ENCODE measurements around the gene MYH9.

MYH9 gene

GRCh38 chr22:36299911-36300310 is 87.9 kb downstream of the MYH9 start:
- ChIA-PET CTCF (interaction anchor here (1.4 to 3.3 kb wide), 2 partner anchors 171 to 187 kb away, joined by 5 to 36 read pairs (median 11); no protein-coding TSS in a partner anchor), POLR2A (no interaction called here)
- TF ChIP-seq ELF4 (IDR thresholded peaks at IDR 0.05) (no peak), NFRKB (IDR thresholded peaks at IDR 0.05) (no peak), L3MBTL2 (conservative IDR thresholded peaks at IDR 0.05) (no peak), ZNF384 (IDR thresholded peaks at IDR 0.05) (no peak), SP1 (IDR thresholded peaks at IDR 0.05) (no peak), HDGF (IDR thresholded peaks at IDR 0.05; ENCODE audit: borderline replicate concordance) (no peak), FOXK2 (IDR thresholded peaks at IDR 0.05) (no peak), FOXM1 (IDR thresholded peaks at IDR 0.05; ENCODE audit: borderline replicate concordance) (no peak), BHLHE40 (IDR thresholded peaks at IDR 0.05; ENCODE audit: borderline replicate concordance) (no peak), CTBP1 (IDR thresholded peaks at IDR 0.05; ENCODE audit: borderline replicate concordance) (no peak), TARDBP (IDR thresholded peaks at IDR 0.05) (no peak), FOXA1 (IDR thresholded peaks at IDR 0.05) (no peak), SUZ12 (IDR thresholded peaks at IDR 0.05) (no peak), PKNOX1 (IDR thresholded peaks at IDR 0.05) (no peak), ARNT (IDR thresholded peaks at IDR 0.05) (no peak), LEF1 (IDR thresholded peaks at IDR 0.05; ENCODE audit: borderline replicate concordance) (no peak)
- no peak for DNase-seq (ENCODE audit: extremely low spot score)

GRCh38 chr22:36299295-36299694 is 88.5 kb downstream of the MYH9 start:
- TF ChIP-seq ZNF384 (IDR thresholded peaks at IDR 0.05) (no peak), SUZ12 (IDR thresholded peaks at IDR 0.05) (no peak), LEF1 (IDR thresholded peaks at IDR 0.05; ENCODE audit: borderline replicate concordance) (no peak)
- ChIA-PET POLR2A (no interaction called here), CTCF (interaction anchor here (2.5 kb wide), 1 partner anchor 171 kb away, joined by 11 read pairs; no protein-coding TSS in a partner anchor)
- DNase-seq (ENCODE audit: extremely low spot score) = no peak

DNA sequence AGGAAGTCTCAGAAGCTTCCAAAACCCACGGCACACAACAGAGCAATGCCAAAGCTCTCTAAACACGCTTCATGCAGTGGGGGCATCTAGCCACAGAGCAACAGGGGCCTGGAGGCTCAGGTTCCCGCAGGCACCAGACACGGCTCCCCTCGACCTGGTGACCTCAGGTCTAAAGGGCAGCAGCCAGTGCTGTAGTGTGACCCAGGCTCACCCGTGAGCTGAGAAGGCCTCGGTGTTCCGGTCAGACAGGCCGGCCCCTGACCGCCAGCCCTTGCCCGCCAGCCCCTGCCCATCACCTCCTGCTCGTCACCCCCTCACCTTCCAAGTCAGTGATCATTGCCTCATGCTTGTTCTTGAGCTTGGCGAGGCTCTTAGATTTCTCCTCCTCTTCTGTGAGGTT is 89.2 kb downstream of the MYH9 start:
- CTCF ChIA-PET = interaction anchor here (2.5 kb wide), 1 partner anchor 172 kb away, joined by 11 read pairs; no protein-coding TSS in a partner anchor
- no peak for DNase-seq (ENCODE audit: extremely low spot score)
- POLR2A ChIA-PET = no interaction called here
- TF ChIP-seq FOXA1 (IDR thresholded peaks at IDR 0.05) (no peak), TARDBP (IDR thresholded peaks at IDR 0.05) (no peak), HDGF (IDR thresholded peaks at IDR 0.05; ENCODE audit: borderline replicate concordance) (no peak), ELF4 (IDR thresholded peaks at IDR 0.05) (no peak), SP1 (IDR thresholded peaks at IDR 0.05) (no peak), FOXK2 (IDR thresholded peaks at IDR 0.05) (no peak), PKNOX1 (IDR thresholded peaks at IDR 0.05) (no peak), ARNT (IDR thresholded peaks at IDR 0.05) (no peak)

- CTCF ChIA-PET = interaction anchor here (2.5 kb wide), 1 partner anchor 173 kb away, joined by 11 read pairs; no protein-coding TSS in a partner anchor
- no peak for TF ChIP-seq LEF1 (IDR thresholded peaks at IDR 0.05; ENCODE audit: borderline replicate concordance)
- no peak for TF ChIP-seq SUZ12 (IDR thresholded peaks at IDR 0.05)
- no peak for TF ChIP-seq FOXA1 (IDR thresholded peaks at IDR 0.05)
- TF ChIP-seq ELF4 (IDR thresholded peaks at IDR 0.05) = no peak
- no peak for TF ChIP-seq ARNT (IDR thresholded peaks at IDR 0.05)
- TF ChIP-seq HDGF (IDR thresholded peaks at IDR 0.05; ENCODE audit: borderline replicate concordance) = no peak
- TF ChIP-seq NFRKB (IDR thresholded peaks at IDR 0.05) = no peak
- TF ChIP-seq FOXM1 (IDR thresholded peaks at IDR 0.05; ENCODE audit: borderline replicate concordance) = no peak
- TF ChIP-seq PKNOX1 (IDR thresholded peaks at IDR 0.05) = no peak
- TF ChIP-seq ZNF384 (IDR thresholded peaks at IDR 0.05) = no peak
- TF ChIP-seq L3MBTL2 (conservative IDR thresholded peaks at IDR 0.05) = no peak
- no peak for TF ChIP-seq CTBP1 (IDR thresholded peaks at IDR 0.05; ENCODE audit: borderline replicate concordance)
- no peak for TF ChIP-seq BHLHE40 (IDR thresholded peaks at IDR 0.05; ENCODE audit: borderline replicate concordance)
- no peak for TF ChIP-seq SP1 (IDR thresholded peaks at IDR 0.05)
- TF ChIP-seq TARDBP (IDR thresholded peaks at IDR 0.05) = no peak
- TF ChIP-seq FOXK2 (IDR thresholded peaks at IDR 0.05) = no peak
- DNase-seq (ENCODE audit: extremely low spot score) = no peak
- POLR2A ChIA-PET = no interaction called here
Observed at GRCh38 chr22:36298118-36298517, 89.6 kb downstream of the MYH9 start.

- CTCF ChIA-PET = interaction anchor here (0.7 to 2.5 kb wide), 2 partner anchors 173 to 687 kb away, joined by 3 to 11 read pairs; no protein-coding TSS in a partner anchor
- POLR2A ChIA-PET = no interaction called here
- DNase-seq (ENCODE audit: extremely low spot score) = no peak
- TF ChIP-seq FOXM1 (IDR thresholded peaks at IDR 0.05; ENCODE audit: borderline replicate concordance) (no peak), FOXK2 (IDR thresholded peaks at IDR 0.05) (no peak), ZNF384 (IDR thresholded peaks at IDR 0.05) (no peak), ELF4 (IDR thresholded peaks at IDR 0.05) (no peak), ARNT (IDR thresholded peaks at IDR 0.05) (no peak), L3MBTL2 (conservative IDR thresholded peaks at IDR 0.05) (no peak), SUZ12 (IDR thresholded peaks at IDR 0.05) (no peak), SP1 (IDR thresholded peaks at IDR 0.05) (no peak), BHLHE40 (IDR thresholded peaks at IDR 0.05; ENCODE audit: borderline replicate concordance) (no peak), LEF1 (IDR thresholded peaks at IDR 0.05; ENCODE audit: borderline replicate concordance) (no peak), PKNOX1 (IDR thresholded peaks at IDR 0.05) (no peak), HDGF (IDR thresholded peaks at IDR 0.05; ENCODE audit: borderline replicate concordance) (no peak), TARDBP (IDR thresholded peaks at IDR 0.05) (no peak), CTBP1 (IDR thresholded peaks at IDR 0.05; ENCODE audit: borderline replicate concordance) (no peak), NFRKB (IDR thresholded peaks at IDR 0.05) (no peak)
Observed at GRCh38 chr22:36297568-36297967, 90.2 kb downstream of the MYH9 start.

All from HEK293T (cell line).